ENCODE results near the gene RAB24. TPM values are rescaled to one million over a fixed set of nuclear protein-coding genes. Genes with fewer than 3 reads are reported as not detected.

Gene RAB24
- total and polyA plus RNA-seq, 4 donors, result 8.5 to 19.0 (median 12.0) TPM

DNA sequence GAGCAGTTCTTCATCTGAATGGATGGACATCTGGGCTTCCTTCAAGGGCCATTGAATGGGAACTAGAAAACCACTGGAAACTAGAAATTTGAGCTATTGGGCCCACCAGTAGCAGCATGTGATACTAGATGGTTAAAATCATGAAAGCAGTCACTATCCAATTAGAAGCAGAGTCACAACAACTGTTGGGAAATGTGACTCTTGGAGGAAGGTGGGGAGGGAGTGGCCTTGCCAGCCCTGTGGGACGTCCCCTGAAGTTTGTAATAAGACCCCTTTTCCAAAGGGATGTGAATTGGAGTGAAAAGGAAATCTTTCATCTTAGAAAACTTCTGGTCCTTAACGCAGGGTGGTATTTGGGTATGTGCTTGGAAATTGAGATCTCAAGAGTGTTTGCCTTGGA, 5.6 kb downstream of the RAB24 start:
- H3K36me3 ChIP-seq (ENCODE audit: control insufficient read depth in 4 of 4, insufficient read depth in 3 of 4, low read depth in 1 of 4, low read length in 3 of 4), result peaks cover 7 to 32% (median 28%) of the 10 kb centered on the region in 4 donors
- no peak overlapping the region for H3K27ac ChIP-seq (ENCODE audit: low read depth in 1 of 2, low read length in 2 of 2)
- no peak for DNase-seq (ENCODE audit: low spot score)
- 94% methylated on average over 2 of the region's 2 CpGs for WGBS
- TF ChIP-seq SP1 (IDR thresholded peaks at IDR 0.05) (no peak), JUND (IDR thresholded peaks at IDR 0.05) (no peak), GABPA (IDR thresholded peaks at IDR 0.05 in 1 of 2, conservative IDR thresholded peaks at IDR 0.05 in 1 of 2) (no peak), FOXA1 (IDR thresholded peaks at IDR 0.05) (no peak), HNF4G (IDR thresholded peaks at IDR 0.05) (no peak), RXRA (IDR thresholded peaks at IDR 0.05) (no peak), HNF4A (conservative IDR thresholded peaks at IDR 0.05) (no peak), FOXA2 (IDR thresholded peaks at IDR 0.05) (no peak), YY1 (IDR thresholded peaks at IDR 0.05) (no peak), EGR1 (IDR thresholded peaks at IDR 0.05; ENCODE audit: low read depth in 2 of 2) (no peak), RAD21 (IDR thresholded peaks at IDR 0.05) (no peak), NR2F2 (IDR thresholded peaks at IDR 0.05) (no peak), TAF1 (conservative IDR thresholded peaks at IDR 0.05) (no peak)
- TF ChIP-seq, protein P1, sequence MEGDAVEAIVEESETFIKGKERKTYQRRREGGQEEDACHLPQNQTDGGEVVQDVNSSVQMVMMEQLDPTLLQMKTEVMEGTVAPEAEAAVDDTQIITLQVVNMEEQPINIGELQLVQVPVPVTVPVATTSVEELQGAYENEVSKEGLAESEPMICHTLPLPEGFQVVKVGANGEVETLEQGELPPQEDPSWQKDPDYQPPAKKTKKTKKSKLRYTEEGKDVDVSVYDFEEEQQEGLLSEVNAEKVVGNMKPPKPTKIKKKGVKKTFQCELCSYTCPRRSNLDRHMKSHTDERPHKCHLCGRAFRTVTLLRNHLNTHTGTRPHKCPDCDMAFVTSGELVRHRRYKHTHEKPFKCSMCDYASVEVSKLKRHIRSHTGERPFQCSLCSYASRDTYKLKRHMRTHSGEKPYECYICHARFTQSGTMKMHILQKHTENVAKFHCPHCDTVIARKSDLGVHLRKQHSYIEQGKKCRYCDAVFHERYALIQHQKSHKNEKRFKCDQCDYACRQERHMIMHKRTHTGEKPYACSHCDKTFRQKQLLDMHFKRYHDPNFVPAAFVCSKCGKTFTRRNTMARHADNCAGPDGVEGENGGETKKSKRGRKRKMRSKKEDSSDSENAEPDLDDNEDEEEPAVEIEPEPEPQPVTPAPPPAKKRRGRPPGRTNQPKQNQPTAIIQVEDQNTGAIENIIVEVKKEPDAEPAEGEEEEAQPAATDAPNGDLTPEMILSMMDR (IDR thresholded peaks at IDR 0.05; ENCODE audit: low read depth, low read length, missing input control), result no peak
- TF ChIP-seq, protein P2, sequence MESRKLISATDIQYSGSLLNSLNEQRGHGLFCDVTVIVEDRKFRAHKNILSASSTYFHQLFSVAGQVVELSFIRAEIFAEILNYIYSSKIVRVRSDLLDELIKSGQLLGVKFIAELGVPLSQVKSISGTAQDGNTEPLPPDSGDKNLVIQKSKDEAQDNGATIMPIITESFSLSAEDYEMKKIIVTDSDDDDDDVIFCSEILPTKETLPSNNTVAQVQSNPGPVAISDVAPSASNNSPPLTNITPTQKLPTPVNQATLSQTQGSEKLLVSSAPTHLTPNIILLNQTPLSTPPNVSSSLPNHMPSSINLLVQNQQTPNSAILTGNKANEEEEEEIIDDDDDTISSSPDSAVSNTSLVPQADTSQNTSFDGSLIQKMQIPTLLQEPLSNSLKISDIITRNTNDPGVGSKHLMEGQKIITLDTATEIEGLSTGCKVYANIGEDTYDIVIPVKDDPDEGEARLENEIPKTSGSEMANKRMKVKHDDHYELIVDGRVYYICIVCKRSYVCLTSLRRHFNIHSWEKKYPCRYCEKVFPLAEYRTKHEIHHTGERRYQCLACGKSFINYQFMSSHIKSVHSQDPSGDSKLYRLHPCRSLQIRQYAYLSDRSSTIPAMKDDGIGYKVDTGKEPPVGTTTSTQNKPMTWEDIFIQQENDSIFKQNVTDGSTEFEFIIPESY (IDR thresholded peaks at IDR 0.05), result no peak
- TF ChIP-seq, protein P3, sequence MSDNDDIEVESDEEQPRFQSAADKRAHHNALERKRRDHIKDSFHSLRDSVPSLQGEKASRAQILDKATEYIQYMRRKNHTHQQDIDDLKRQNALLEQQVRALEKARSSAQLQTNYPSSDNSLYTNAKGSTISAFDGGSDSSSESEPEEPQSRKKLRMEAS (IDR thresholded peaks at IDR 0.05), result no peak
- TF ChIP-seq, protein P4, sequence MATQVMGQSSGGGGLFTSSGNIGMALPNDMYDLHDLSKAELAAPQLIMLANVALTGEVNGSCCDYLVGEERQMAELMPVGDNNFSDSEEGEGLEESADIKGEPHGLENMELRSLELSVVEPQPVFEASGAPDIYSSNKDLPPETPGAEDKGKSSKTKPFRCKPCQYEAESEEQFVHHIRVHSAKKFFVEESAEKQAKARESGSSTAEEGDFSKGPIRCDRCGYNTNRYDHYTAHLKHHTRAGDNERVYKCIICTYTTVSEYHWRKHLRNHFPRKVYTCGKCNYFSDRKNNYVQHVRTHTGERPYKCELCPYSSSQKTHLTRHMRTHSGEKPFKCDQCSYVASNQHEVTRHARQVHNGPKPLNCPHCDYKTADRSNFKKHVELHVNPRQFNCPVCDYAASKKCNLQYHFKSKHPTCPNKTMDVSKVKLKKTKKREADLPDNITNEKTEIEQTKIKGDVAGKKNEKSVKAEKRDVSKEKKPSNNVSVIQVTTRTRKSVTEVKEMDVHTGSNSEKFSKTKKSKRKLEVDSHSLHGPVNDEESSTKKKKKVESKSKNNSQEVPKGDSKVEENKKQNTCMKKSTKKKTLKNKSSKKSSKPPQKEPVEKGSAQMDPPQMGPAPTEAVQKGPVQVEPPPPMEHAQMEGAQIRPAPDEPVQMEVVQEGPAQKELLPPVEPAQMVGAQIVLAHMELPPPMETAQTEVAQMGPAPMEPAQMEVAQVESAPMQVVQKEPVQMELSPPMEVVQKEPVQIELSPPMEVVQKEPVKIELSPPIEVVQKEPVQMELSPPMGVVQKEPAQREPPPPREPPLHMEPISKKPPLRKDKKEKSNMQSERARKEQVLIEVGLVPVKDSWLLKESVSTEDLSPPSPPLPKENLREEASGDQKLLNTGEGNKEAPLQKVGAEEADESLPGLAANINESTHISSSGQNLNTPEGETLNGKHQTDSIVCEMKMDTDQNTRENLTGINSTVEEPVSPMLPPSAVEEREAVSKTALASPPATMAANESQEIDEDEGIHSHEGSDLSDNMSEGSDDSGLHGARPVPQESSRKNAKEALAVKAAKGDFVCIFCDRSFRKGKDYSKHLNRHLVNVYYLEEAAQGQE (IDR thresholded peaks at IDR 0.05), result no peak
- TF ChIP-seq, protein P5, sequence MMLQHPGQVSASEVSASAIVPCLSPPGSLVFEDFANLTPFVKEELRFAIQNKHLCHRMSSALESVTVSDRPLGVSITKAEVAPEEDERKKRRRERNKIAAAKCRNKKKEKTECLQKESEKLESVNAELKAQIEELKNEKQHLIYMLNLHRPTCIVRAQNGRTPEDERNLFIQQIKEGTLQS (IDR thresholded peaks at IDR 0.05), result no peak
- no peak overlapping the region for H3K4me3 ChIP-seq (ENCODE audit: low read depth in 1 of 3, low read length in 3 of 3)
- H3K9me3 ChIP-seq (ENCODE audit: control insufficient read depth in 4 of 4, low read length in 3 of 4), result no peaks in the 10 kb centered on the region
- no peaks in the 10 kb centered on the region for H3K27me3 ChIP-seq (ENCODE audit: control insufficient read depth in 4 of 4, insufficient read depth in 4 of 4, low read length in 3 of 4)
- no peak overlapping the region for H3K9ac ChIP-seq (ENCODE audit: low read depth in 1 of 2, low read length in 2 of 2)
- H3K4me1 ChIP-seq (ENCODE audit: control insufficient read depth in 4 of 4, insufficient read depth in 4 of 4, low read length in 3 of 4), result peaks cover 9 to 25% (median 18%) of the 10 kb centered on the region in 4 donors
